Naive thymus-derived CD4-positive, alpha-beta T cell (primary cell): ENCODE measurements around the gene NUTM1. TPM values are rescaled to one million over a fixed set of nuclear protein-coding genes. Genes with fewer than 3 reads are reported as not detected.
"Not testable (repeated sequence)": the region's sequence is repeated elsewhere in the genome, so short reads cannot be mapped to it uniquely, and the experiment has no call there.

Experiments used
- ATAC-seq: fragments of 150-1000 bp; cut with Tn5 transposase; 2 replicates; pipeline ENCODE4 v1.10.0; 2021; ENCODE audit warnings: mild to moderate bottlenecking, moderate library complexity
- CTCF ChIA-PET: fragments of 350-600 bp; sonication (Branson Sonifier 250); formaldehyde crosslinking; loops from one replicate; lab custom pipeline; 2021; ENCODE audit warnings: antibody characterized with exemption; lab: Charles Lee
- POLR2A ChIA-PET: fragments of 350-600 bp; sonication (Branson Sonifier 250); formaldehyde crosslinking; loops from one replicate; lab custom pipeline; 2021; ENCODE audit warnings: antibody characterized with exemption, inconsistent platforms; lab: Charles Lee
- DNase-seq, 9 donors: peaks; one replicate each; pipeline versions ENCODE4 v3.0.0 to v3.0.0-alpha.2; 2020 to 2022; ENCODE audit warnings: mixed read lengths in 1 of 9
- H3K27ac ChIP-seq: one replicate; pipeline ENCODE4 v1.7.0; 2013; ENCODE audit warnings: mild to moderate bottlenecking, low read depth, low read length, moderate library complexity
- H3K27me3 ChIP-seq, 2 donors: one replicate each; pipeline ENCODE4 v1.7.0; 2013; ENCODE audit warnings: low read length in 2 of 2, mild to moderate bottlenecking in 2 of 2, moderate library complexity in 2 of 2; ENCODE audit not compliant: control insufficient read depth in 2 of 2, insufficient read depth in 2 of 2
- H3K36me3 ChIP-seq, 3 experiments: 1 replicate in 2 of 3; 2 replicates in 1 of 3; pipeline ENCODE4 v1.7.0; 2013; ENCODE audit warnings: low read length in 3 of 3, mild to moderate bottlenecking in 3 of 3, moderate library complexity in 1 of 3; ENCODE audit not compliant: insufficient read depth in 3 of 3, control insufficient read depth in 2 of 3
- H3K4me1 ChIP-seq, 2 donors: one replicate each; pipeline ENCODE4 v1.7.0; 2013; ENCODE audit warnings: low read length in 2 of 2, mild to moderate bottlenecking in 2 of 2, moderate library complexity in 1 of 2; ENCODE audit not compliant: control insufficient read depth in 2 of 2, insufficient read depth in 2 of 2
- H3K4me3 ChIP-seq: 2 replicates; pipeline ENCODE4 v1.7.0; 2013; ENCODE audit warnings: mild to moderate bottlenecking, low read length
- H3K9me3 ChIP-seq, 3 experiments: 1 replicate in 2 of 3; 2 replicates in 1 of 3; pipeline ENCODE4 v1.7.0; 2013; ENCODE audit warnings: low read length in 3 of 3; ENCODE audit not compliant: control insufficient read depth in 2 of 3
- H3K27ac Mint-ChIP-seq, 9 donors: one replicate each; pipeline ENCODE4 v1.8.0; 2020 to 2022; ENCODE audit warnings: mixed read lengths in 9 of 9, mild to moderate bottlenecking in 8 of 9, moderate library complexity in 5 of 9, inconsistent platforms in 2 of 9
- H3K27me3 Mint-ChIP-seq, 5 donors: one replicate each; pipeline ENCODE4 v1.8.0; 2021 to 2022; ENCODE audit warnings: mixed read lengths in 5 of 5, mild to moderate bottlenecking in 1 of 5
- H3K36me3 Mint-ChIP-seq, 5 donors: one replicate each; pipeline ENCODE4 v1.8.0; 2020 to 2022; ENCODE audit warnings: mixed read lengths in 5 of 5, mild to moderate bottlenecking in 3 of 5, inconsistent platforms in 1 of 5
- H3K4me1 Mint-ChIP-seq, 7 donors: one replicate each; pipeline ENCODE4 v1.8.0; 2020 to 2022; ENCODE audit warnings: mixed read lengths in 7 of 7, mild to moderate bottlenecking in 3 of 7, inconsistent platforms in 1 of 7
- H3K4me3 Mint-ChIP-seq, 10 donors: one replicate each; pipeline ENCODE4 v1.8.0; 2020 to 2022; ENCODE audit warnings: mild to moderate bottlenecking in 10 of 10, mixed read lengths in 10 of 10, moderate library complexity in 6 of 10, inconsistent platforms in 2 of 10
- H3K9me3 Mint-ChIP-seq, 11 donors: one replicate each; pipeline ENCODE4 v1.8.0; 2020 to 2022; ENCODE audit warnings: mixed read lengths in 11 of 11, mild to moderate bottlenecking in 4 of 11, inconsistent platforms in 1 of 11, moderate library complexity in 1 of 11
- intact Hi-C, 2 donors: fragments of 100-400 bp; cut with micrococcal nuclease; formaldehyde crosslinking; loops; one replicate each; pipeline ENCODE4 v1.15.1; 2023
- polyA plus RNA-seq, 2 donors: library from polyadenylated mRNA; unstranded; fragments of 300-500 nt; fragmentation: Illumina TruSeq; gene quantifications; one replicate each; pipeline ENCODE4 v1.2.3, GENCODE V29; 2021
- total RNA-seq, 6 experiments: library from RNA in 5 of 6; stranded (reverse) in 5 of 6; gene quantifications; 1 replicate in 5 of 6; 2 replicates in 1 of 6; pipeline ENCODE4 v1.2.3 and lab custom pipeline; 2021 to 2026

NUTM1 gene
- total and polyA plus RNA-seq, 7 experiments from 2014 or later: not detected

- Histone ChIP-seq H3K9me3 (no peaks in the 10 kb centered on the region), H3K27ac (peak within 1 kb of the TSS; percentile 88), H3K4me1 (peaks cover 13 to 17% of the 10 kb centered on the region in 2 donors), H3K27me3 (no peaks in the 10 kb centered on the region), H3K4me3 (peak within 1 kb of the TSS; percentile 82), H3K36me3 (peaks cover 0 to 15% (median 0%) of the 10 kb centered on the region in 3 experiments)
- peaks cover 0 to 4% (median 0%) of the 10 kb centered on the region in 11 donors for H3K9me3 Mint-ChIP-seq
- ATAC-seq (peak; percentile 94), DNase-seq (peak; percentile 81 to 91 (median 89))
- peaks cover 0 to 18% (median 5%) of the 10 kb centered on the region in 5 donors for H3K36me3 Mint-ChIP-seq
- peak within 1 kb of the TSS; percentile 94 to 99 (median 96) for H3K4me3 Mint-ChIP-seq
- peaks cover 5 to 45% (median 27%) of the 10 kb centered on the region in 7 donors for H3K4me1 Mint-ChIP-seq
- ChIA-PET CTCF (interaction anchor here (0.6 to 3.5 kb wide), 28 partner anchors 11 to 310 kb away, joined by 3 to 68 read pairs (median 4); partner anchors contain the start of genes EMC4, GOLGA8B, NOP10 and NUTM1), POLR2A (interaction anchor here (0.6 to 5.1 kb wide), 20 partner anchors 9 to 329 kb away, joined by 3 to 49 read pairs (median 5); partner anchors contain the start of genes AVEN, EMC4, EMC7 and GOLGA8B)
- H3K27ac Mint-ChIP-seq: peak within 1 kb of the TSS; percentile 86 to 98 (median 94)
- H3K27me3 Mint-ChIP-seq: no peaks in the 10 kb centered on the region
- intact Hi-C loops: loop anchor here (1.0 to 10.0 kb wide), 18 partner anchors 24 to 621 kb away; partner anchors contain the start of genes EMC7 (in 2 of the 2), GOLGA8B (in 2 of the 2), KATNBL1 (in 2 of the 2) and NOP10 (in 2 of the 2)
Observed at GRCh38 chr15:34367101-34368081, 24.3 kb downstream of the NUTM1 start, which contains the start of gene LPCAT4. LPCAT4 (minus strand) TSS chr15:34367196; CDS start chr15:34367100, 96 bp downstream.

DNA sequence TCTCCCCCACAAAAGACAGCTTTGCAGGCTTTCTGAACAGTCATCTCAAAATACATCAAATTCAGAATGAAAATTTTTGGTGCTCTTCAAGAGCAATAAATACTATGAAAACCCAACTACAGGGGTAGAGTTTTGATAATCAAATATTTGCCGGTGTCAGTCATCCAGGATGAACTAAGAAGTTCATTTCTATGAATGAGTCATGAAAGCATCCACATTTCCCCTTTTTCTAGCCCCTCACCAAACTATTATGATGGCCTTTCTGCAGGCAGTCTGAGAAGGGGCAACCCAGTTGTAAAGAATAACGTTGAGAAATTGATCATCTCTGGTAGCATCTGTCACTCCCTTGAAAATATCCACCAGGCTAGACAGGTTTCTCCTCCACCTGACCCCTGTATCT lies 27.0 kb downstream of the NUTM1 start:
- Histone ChIP-seq H3K27ac (no peak overlapping the region), H3K36me3 (peaks cover 0 to 4% (median 0%) of the 10 kb centered on the region in 3 experiments), H3K4me3 (no peak overlapping the region), H3K9me3 (no peaks in the 10 kb centered on the region), H3K27me3 (no peaks in the 10 kb centered on the region), H3K4me1 (peaks cover 13 to 17% of the 10 kb centered on the region in 2 donors)
- ChIA-PET CTCF (no interaction called here), POLR2A (interaction anchor here (0.6 kb wide), 1 partner anchor 8 kb away, joined by 6 read pairs; no protein-coding TSS in a partner anchor)
- H3K27me3 Mint-ChIP-seq: no peaks in the 10 kb centered on the region
- peaks cover 5 to 39% (median 22%) of the 10 kb centered on the region in 7 donors for H3K4me1 Mint-ChIP-seq
- peak overlapping the region; percentile 38 to 81 (median 65) for H3K27ac Mint-ChIP-seq
- peaks cover 0 to 4% (median 0%) of the 10 kb centered on the region in 11 donors for H3K9me3 Mint-ChIP-seq
- H3K36me3 Mint-ChIP-seq: peaks cover 0 to 14% (median 0%) of the 10 kb centered on the region in 5 donors
- peak overlapping the region in 3 of 10 donors; percentile 4 to 13 (median 8) for H3K4me3 Mint-ChIP-seq
- no peak for DNase-seq
- intact Hi-C loops: loop anchor here in 1 of 2 donors (10.0 kb wide), 1 partner anchor 1195 kb away; no protein-coding TSS in a partner anchor
- ATAC-seq: no peak

GRCh38 chr15:34370643-34371042 lies 27.5 kb downstream of the NUTM1 start:
- H3K27ac Mint-ChIP-seq: peak overlapping the region in 5 of 9 donors; percentile 58 to 81 (median 72)
- intact Hi-C loops: loop anchor here in 1 of 2 donors (10.0 kb wide), 1 partner anchor 1194 kb away; no protein-coding TSS in a partner anchor
- POLR2A ChIA-PET: no interaction called here

DNA sequence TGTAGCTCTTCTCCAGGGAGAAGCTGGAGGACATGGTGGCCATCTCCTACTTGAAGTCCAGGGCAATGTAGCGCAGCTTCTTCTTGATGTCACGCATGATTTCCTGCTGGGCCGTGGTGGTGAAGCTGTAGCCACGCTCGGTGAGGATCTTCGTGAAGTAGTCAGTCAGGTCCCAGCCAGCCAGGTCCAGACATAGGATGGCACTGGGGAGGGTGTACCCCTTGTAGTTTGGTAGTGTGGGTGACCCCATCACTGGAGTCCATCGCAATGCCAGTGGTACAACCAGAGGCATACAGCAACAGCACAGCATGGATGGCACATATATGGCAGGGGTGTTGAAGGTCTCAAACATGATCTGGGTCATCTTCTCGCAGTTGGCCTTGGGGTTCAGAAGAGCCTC lies 30.8 kb downstream of the NUTM1 start:
- POLR2A ChIA-PET: no interaction called here

More at GRCh38 chr15:34370643-34371042, 27.5 kb downstream of the NUTM1 start:
- H3K4me1 ChIP-seq: peaks cover 11 to 13% of the 10 kb centered on the region in 2 donors
- DNase-seq: no peak
- no peak overlapping the region for H3K27ac ChIP-seq
- H3K27me3 Mint-ChIP-seq: no peaks in the 10 kb centered on the region
- H3K36me3 ChIP-seq: peaks cover 0 to 4% (median 0%) of the 10 kb centered on the region in 3 experiments
- H3K9me3 Mint-ChIP-seq: peaks cover 0 to 4% (median 0%) of the 10 kb centered on the region in 11 donors
- no peak overlapping the region for H3K4me3 ChIP-seq
- H3K27me3 ChIP-seq: no peaks in the 10 kb centered on the region
- H3K4me3 Mint-ChIP-seq: no peak overlapping the region
- H3K4me1 Mint-ChIP-seq: peaks cover 5 to 34% (median 16%) of the 10 kb centered on the region in 7 donors
- ATAC-seq: no peak
- CTCF ChIA-PET: no interaction called here
- peaks cover 0 to 14% (median 0%) of the 10 kb centered on the region in 5 donors for H3K36me3 Mint-ChIP-seq
- H3K9me3 ChIP-seq: no peaks in the 10 kb centered on the region

GRCh38 chr15:34374816-34375215 lies 31.7 kb downstream of the NUTM1 start:
- Mint-ChIP-seq H3K36me3 (peaks cover 0 to 12% (median 0%) of the 10 kb centered on the region in 5 donors), H3K27me3 (no peaks in the 10 kb centered on the region), H3K4me1 (peaks cover 0 to 10% (median 0%) of the 10 kb centered on the region in 7 donors), H3K9me3 (peaks cover 0 to 4% (median 0%) of the 10 kb centered on the region in 11 donors), H3K27ac (no peak overlapping the region), H3K4me3 (no peak overlapping the region)
- no peak overlapping the region for H3K27ac ChIP-seq
- ChIA-PET POLR2A (interaction anchor here (0.6 kb wide), 1 partner anchor 320 kb away, joined by 3 read pairs; no protein-coding TSS in a partner anchor), CTCF (no interaction called here)
- H3K27me3 ChIP-seq: no peaks in the 10 kb centered on the region
- DNase-seq (no peak), ATAC-seq (no peak)
- intact Hi-C loops: loop anchor here in 1 of 2 donors (10.0 kb wide), 1 partner anchor 1190 kb away; no protein-coding TSS in a partner anchor
- no peak overlapping the region for H3K4me3 ChIP-seq
- H3K36me3 ChIP-seq: no peaks in the 10 kb centered on the region
- H3K4me1 ChIP-seq: no peaks in the 10 kb centered on the region
- no peaks in the 10 kb centered on the region for H3K9me3 ChIP-seq

More for the DNA sequence above, 30.8 kb downstream of the NUTM1 start:
- Mint-ChIP-seq H3K9me3 (peaks cover 0 to 4% (median 0%) of the 10 kb centered on the region in 11 donors), H3K4me1 (peaks cover 0 to 12% (median 0%) of the 10 kb centered on the region in 7 donors), H3K4me3 (no peak overlapping the region), H3K36me3 (peaks cover 0 to 13% (median 0%) of the 10 kb centered on the region in 5 donors), H3K27me3 (no peaks in the 10 kb centered on the region), H3K27ac (peak overlapping the region in 1 of 9 donors; percentile 36)
- CTCF ChIA-PET: no interaction called here
- H3K4me1 ChIP-seq: no peaks in the 10 kb centered on the region
- intact Hi-C loops: loop anchor here in 1 of 2 donors (10.0 kb wide), 1 partner anchor 1191 kb away; no protein-coding TSS in a partner anchor
- H3K27ac ChIP-seq: no peak overlapping the region
- no peak overlapping the region for H3K4me3 ChIP-seq
- no peaks in the 10 kb centered on the region for H3K9me3 ChIP-seq
- H3K27me3 ChIP-seq: no peaks in the 10 kb centered on the region
- H3K36me3 ChIP-seq: no peaks in the 10 kb centered on the region
- DNase-seq (no peak), ATAC-seq (no peak)

DNA sequence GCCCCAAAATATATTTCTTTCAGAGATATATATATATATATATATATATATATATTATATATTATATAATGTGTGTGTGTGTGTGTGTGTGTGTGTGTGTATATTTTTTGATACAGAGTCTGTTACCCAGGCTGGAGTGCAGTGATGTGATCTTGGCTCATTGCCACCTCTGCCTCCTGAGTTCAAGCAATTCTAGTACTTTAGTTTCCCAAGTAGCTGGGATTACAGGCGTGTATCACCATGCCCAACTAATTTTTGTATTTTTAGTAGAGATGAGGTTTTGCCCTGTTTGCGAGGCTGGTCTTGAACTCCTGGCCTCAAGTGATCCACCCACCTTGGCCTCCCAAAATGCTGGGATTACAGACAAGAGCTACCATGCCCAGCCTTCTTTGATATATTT lies 32.4 kb downstream of the NUTM1 start:
- CTCF ChIA-PET, H3K27me3 Mint-ChIP-seq, H3K4me1 Mint-ChIP-seq, H3K9me3 Mint-ChIP-seq, H3K27ac ChIP-seq, H3K27me3 ChIP-seq, H3K36me3 ChIP-seq, DNase-seq, H3K27ac Mint-ChIP-seq, H3K36me3 Mint-ChIP-seq, H3K4me1 ChIP-seq, ATAC-seq, H3K4me3 ChIP-seq, H3K9me3 ChIP-seq, H3K4me3 Mint-ChIP-seq: not testable (repeated sequence)
- POLR2A ChIA-PET: interaction anchor here (0.6 kb wide), 1 partner anchor 321 kb away, joined by 3 read pairs; no protein-coding TSS in a partner anchor
- intact Hi-C loops: loop anchor here in 1 of 2 donors (10.0 kb wide), 1 partner anchor 1189 kb away; no protein-coding TSS in a partner anchor
